ENCODE results near the gene VSNL1.

VSNL1 gene

DNA sequence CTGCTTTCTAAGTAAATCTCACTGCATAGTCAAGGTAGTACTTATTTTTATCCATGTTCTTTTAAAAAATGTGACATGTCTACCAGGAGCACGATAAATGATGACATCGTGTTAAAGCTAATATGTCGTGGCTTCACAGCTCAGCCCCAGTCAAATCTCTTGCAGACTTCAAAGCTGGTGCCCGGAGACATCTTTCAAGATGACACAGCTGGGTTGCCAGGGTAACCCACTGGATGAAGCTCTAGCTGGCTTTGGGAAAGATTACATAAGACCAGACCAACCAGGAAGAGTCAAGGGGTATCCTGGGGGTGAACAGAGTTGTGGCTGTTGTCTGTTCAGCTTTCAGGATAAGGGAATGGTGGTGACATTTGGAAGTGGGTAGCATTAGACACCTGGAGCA lies 67.8 kb downstream of the VSNL1 start:
- no peak overlapping the region for H3K9ac ChIP-seq
- H3K36me3 ChIP-seq (ENCODE audit: control insufficient read depth, insufficient read depth, low read length), result no peaks in the 10 kb centered on the region
- no peaks in the 10 kb centered on the region for H3K79me2 ChIP-seq
- no peaks in the 10 kb centered on the region for H3K27me3 ChIP-seq (ENCODE audit: control insufficient read depth, insufficient read depth, low read length)
- H3K4me1 ChIP-seq, result no peaks in the 10 kb centered on the region
- H3K4me3 ChIP-seq (ENCODE audit: low read depth, low read length), result no peak overlapping the region
- H3K9me3 ChIP-seq (ENCODE audit: control insufficient read depth, low read length), result no peaks in the 10 kb centered on the region
- no peak overlapping the region for H3K27ac ChIP-seq
- no peak overlapping the region for H3K4me2 ChIP-seq (ENCODE audit: low read length)
- TF ChIP-seq CTCF (IDR thresholded peaks at IDR 0.05), result no peak
- H2AFZ ChIP-seq, result no peak overlapping the region

DNA sequence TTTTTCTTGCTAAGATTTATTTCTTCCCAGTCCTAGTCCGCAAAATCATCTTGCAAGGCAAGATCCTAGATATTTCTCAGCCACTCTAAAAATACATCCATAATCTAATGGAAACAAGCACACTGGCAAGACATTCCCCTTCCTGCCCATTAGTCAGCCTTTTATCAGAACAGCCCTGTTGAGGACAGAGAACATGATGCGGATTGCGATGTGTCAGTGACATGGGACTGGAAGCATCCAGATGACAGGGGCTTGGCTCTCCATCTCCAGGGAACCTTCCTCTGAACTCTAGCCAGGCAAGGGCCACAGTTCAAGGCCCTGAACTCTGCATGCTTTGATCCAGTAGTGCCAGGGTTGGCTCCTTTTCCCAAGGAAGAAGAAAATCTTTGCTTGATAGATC lies 70.0 kb downstream of the VSNL1 start:
- H3K9me3 ChIP-seq (ENCODE audit: control insufficient read depth, low read length), result no peaks in the 10 kb centered on the region
- H2AFZ ChIP-seq, result no peak overlapping the region
- H3K4me2 ChIP-seq (ENCODE audit: low read length), result no peak overlapping the region
- H3K9ac ChIP-seq, result no peak overlapping the region
- no peak overlapping the region for H3K27ac ChIP-seq
- no peaks in the 10 kb centered on the region for H3K79me2 ChIP-seq
- no peaks in the 10 kb centered on the region for H3K36me3 ChIP-seq (ENCODE audit: control insufficient read depth, insufficient read depth, low read length)
- H3K4me1 ChIP-seq, result no peaks in the 10 kb centered on the region
- H3K27me3 ChIP-seq (ENCODE audit: control insufficient read depth, insufficient read depth, low read length), result no peaks in the 10 kb centered on the region
- H3K4me3 ChIP-seq (ENCODE audit: low read depth, low read length), result no peak overlapping the region
- no peak for TF ChIP-seq CTCF (IDR thresholded peaks at IDR 0.05)

DNA sequence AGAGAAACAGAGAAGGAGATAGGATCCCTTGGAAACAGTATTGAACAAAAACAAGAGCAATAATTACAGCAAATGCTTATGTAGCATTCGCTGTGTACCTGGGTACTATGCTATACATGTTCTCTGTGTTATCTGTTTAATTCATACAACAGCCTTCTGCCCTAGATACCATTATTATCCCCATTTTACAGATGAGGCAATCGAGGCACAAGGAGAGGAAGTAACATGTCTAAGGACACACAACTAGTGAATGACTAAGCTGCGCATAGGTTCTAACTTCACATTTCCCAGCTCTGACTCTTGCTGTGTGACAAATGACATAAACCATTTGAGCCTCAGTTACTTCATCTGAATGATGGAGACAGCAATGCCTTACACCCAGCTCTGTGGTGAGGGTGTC lies 70.5 kb downstream of the VSNL1 start:
- no peak overlapping the region for H3K4me2 ChIP-seq (ENCODE audit: low read length)
- H3K4me3 ChIP-seq (ENCODE audit: low read depth, low read length), result no peak overlapping the region
- H3K36me3 ChIP-seq (ENCODE audit: control insufficient read depth, insufficient read depth, low read length), result no peaks in the 10 kb centered on the region
- H3K4me1 ChIP-seq, result no peaks in the 10 kb centered on the region
- H2AFZ ChIP-seq, result no peak overlapping the region
- no peaks in the 10 kb centered on the region for H3K79me2 ChIP-seq
- H3K9ac ChIP-seq, result no peak overlapping the region
- no peaks in the 10 kb centered on the region for H3K9me3 ChIP-seq (ENCODE audit: control insufficient read depth, low read length)
- TF ChIP-seq CTCF (IDR thresholded peaks at IDR 0.05), result no peak
- no peak overlapping the region for H3K27ac ChIP-seq
- no peaks in the 10 kb centered on the region for H3K27me3 ChIP-seq (ENCODE audit: control insufficient read depth, insufficient read depth, low read length)

DNA sequence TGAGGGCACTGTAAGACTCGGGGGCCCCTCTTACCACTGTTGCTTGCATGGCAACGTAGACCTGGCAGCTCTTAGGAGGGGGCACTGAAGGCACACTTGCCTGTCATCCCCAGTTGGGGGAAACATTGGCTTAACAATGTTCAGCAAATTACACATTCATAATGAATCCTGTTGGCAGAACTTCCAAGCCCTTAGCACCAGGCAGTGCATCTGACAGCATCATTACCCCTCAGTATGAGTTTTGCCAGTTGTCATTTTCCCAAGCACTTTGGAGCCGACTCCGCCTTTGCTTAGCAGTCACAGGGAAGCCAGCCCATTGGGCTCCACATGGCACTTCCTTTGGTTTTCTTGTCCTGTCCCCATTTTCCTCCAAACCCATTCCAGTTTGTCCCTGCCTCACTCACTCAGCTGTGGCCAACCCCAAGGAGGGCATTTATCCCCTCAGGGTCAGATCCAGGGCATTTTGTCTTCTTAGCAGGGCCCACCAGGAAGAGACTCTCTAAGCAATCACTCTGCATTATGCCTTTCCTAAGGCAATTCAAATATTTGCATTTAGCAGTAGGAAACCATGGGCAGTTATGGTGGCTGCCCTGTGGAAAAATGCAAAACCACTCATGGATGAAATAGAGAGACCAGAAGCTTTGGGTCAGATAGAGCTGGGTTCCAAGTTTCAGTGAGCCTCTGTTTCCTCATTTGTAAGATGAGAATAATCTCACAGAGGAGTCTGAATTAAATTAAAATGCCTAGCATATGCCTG lies 73.9 kb downstream of the VSNL1 start:
- Histone ChIP-seq H3K4me3 (ENCODE audit: low read depth, low read length) (no peak overlapping the region), H3K9me3 (ENCODE audit: control insufficient read depth, low read length) (no peaks in the 10 kb centered on the region), H3K4me2 (ENCODE audit: low read length) (no peak overlapping the region), H3K4me1 (no peaks in the 10 kb centered on the region), H3K27ac (no peak overlapping the region), H2AFZ (no peak overlapping the region), H3K79me2 (no peaks in the 10 kb centered on the region), H3K9ac (no peak overlapping the region), H3K27me3 (ENCODE audit: control insufficient read depth, insufficient read depth, low read length) (no peaks in the 10 kb centered on the region), H3K36me3 (ENCODE audit: control insufficient read depth, insufficient read depth, low read length) (no peaks in the 10 kb centered on the region)
- TF ChIP-seq CTCF (IDR thresholded peaks at IDR 0.05), result no peak

- H3K36me3 ChIP-seq (ENCODE audit: control insufficient read depth, insufficient read depth, low read length), result no peaks in the 10 kb centered on the region
- H3K4me1 ChIP-seq, result no peaks in the 10 kb centered on the region
- no peak overlapping the region for H3K27ac ChIP-seq
- H3K27me3 ChIP-seq (ENCODE audit: control insufficient read depth, insufficient read depth, low read length), result no peaks in the 10 kb centered on the region
- no peaks in the 10 kb centered on the region for H3K79me2 ChIP-seq
- H3K4me3 ChIP-seq (ENCODE audit: low read depth, low read length), result no peak overlapping the region
- no peaks in the 10 kb centered on the region for H3K9me3 ChIP-seq (ENCODE audit: control insufficient read depth, low read length)
- no peak overlapping the region for H3K4me2 ChIP-seq (ENCODE audit: low read length)
- no peak overlapping the region for H3K9ac ChIP-seq
- no peak overlapping the region for H2AFZ ChIP-seq
- no peak for TF ChIP-seq CTCF (IDR thresholded peaks at IDR 0.05)
Measured at GRCh38 chr2:17615147-17615546, 74.7 kb downstream of the VSNL1 start.
